Hematopoietic multipotent progenitor cell treated with erythropoietin and hydrocortisone succinate and interleukin-3 and kit ligand, for 17 days (in vitro differentiated cells): ENCODE results near the gene WDFY1.
"Not testable (repeated sequence)": the region's sequence is repeated elsewhere in the genome, so short reads cannot be mapped to it uniquely, and the experiment has no call there.

Source experiments
- DNase-seq: peaks from one replicate; pipeline ENCODE4 v3.0.0-alpha.2; 2015; ENCODE audit warnings: low spot score

WDFY1 gene

GRCh38 chr2:223957092-223957851 is 12.1 kb upstream of the WDFY1 start, which contains the start of gene MRPL44:
MRPL44 (plus strand) TSS chr2:223957463; CDS start chr2:223957473, 10 bp downstream.
- DNase-seq: peak; percentile 95

GRCh38 chr2:223956300-223956699 is 11.2 kb upstream of the WDFY1 start:
- DNase-seq: no peak

DNA sequence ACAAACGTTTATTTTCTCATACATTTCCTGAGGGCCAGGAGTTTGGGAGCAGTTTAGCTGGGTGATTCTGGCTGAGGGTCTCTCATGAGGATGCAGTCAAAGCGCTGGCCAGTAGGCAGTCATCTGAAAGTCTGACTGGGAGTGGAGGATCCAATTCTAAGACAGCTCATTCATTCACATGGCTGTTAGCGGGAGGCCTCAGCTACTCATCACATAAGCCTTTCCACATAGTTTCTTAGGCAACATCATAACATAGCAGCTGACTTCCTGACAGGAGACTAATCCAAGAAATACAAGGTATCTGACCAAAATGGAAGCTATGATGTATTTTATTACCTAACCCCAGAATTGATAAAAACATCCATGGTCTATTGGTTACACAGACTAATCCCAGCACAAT is 9.3 kb upstream of the WDFY1 start:
- no peak for DNase-seq

GRCh38 chr2:223952280-223952968 is 7.3 kb upstream of the WDFY1 start:
- no peak for DNase-seq

- DNase-seq: no peak
Measured at GRCh38 chr2:223950448-223951347, 5.6 kb upstream of the WDFY1 start.

DNA sequence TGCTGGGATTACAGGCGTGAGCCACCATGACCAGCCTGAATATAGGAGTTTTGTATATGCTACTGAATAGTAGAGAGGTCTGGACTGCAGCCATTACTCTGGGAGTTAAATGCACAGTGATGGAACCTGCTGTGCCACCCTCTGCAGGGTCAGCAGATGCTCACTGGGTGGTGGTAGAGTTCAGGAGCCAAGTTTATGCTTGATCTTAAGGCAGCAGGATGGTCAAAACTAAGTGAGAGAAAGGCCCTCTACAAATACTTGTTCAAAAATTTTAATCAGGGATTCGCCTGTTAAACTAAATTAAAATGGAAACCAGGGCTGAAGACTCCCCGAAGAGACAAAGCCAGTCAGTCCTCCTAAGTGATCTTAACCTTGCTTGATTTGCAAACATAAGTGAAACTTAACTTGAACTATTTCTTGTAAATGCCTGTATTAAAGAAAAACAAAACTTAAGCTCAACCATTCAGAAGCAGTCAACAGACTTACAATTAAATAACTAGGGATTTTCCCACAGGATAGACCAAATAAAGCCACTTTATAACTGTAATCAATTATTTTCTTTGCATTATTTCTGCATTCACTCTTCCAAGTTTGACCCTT is 4.2 kb upstream of the WDFY1 start:
- no peak for DNase-seq

DNA sequence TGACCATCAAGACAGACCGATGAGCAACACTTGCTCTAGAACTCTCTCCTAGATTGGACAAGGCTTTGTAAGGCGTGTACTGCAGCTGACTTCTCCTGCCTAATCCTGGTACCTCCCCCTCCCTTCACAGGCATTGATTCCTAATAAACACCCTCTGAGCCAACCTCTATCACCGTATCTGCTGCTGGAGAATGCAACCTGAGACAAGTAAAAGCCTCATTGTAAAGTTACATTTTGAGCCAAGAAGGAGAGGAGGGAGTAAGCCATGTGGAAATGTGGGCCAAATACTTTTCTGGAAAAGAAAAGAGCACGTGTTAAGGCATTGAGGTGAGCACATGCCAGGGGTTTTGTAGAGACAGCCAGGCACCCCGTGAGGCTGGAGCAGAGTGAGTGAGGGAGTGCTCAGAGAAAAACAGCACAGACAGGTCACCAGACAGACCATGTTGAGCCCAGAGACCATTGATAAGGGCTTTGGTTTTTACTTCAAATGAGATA is 2.6 kb upstream of the WDFY1 start:
- DNase-seq: no peak

DNA sequence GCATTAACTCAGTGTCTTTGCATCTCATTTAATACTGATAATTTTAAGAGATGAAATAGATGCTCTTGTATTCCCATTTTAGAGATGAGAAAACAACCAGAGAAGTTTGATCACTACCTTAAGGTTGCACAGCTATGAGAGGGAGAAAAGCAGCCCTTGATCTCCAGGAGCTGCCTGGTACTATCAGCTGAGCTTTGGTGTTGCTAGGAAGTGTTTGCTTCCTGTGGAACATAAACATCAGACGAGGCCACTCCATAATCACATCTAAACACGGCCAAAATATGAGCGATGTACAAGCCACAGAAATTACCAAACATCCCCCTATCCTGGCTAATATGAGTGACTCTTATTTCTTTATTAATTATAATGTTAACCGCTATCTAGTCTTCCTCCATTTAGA is 620 bp upstream of the WDFY1 start:
- no peak for DNase-seq

GRCh38 chr2:223944166-223944702 is 901 bp downstream of the WDFY1 start:
- no peak for DNase-seq

GRCh38 chr2:223943561-223944008 is 1.6 kb downstream of the WDFY1 start:
- DNase-seq: no peak

- no peak for DNase-seq
Measured at GRCh38 chr2:223943135-223943534, 2.0 kb downstream of the WDFY1 start.

GRCh38 chr2:223941579-223942277 is 3.4 kb downstream of the WDFY1 start:
- no peak for DNase-seq

DNA sequence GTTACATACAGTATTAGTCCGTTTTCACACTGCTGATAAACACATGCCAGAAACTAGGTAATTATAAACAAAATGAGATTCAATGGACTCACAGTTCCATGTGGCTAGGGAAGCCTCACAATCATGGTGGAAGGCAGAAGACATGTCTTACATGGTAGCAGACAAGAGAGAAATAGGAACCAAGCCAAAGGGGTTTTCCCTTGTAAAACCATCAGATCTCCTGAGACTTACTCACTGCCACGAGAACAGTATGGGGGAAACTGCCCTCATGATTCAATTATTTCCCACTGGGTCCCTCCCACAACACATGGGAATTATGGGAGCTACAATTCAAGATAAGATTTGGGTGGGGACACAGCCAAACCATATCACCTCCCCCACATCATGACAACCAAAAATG is 5.7 kb downstream of the WDFY1 start:
- not testable (repeated sequence) for DNase-seq

- DNase-seq: no peak
Measured at GRCh38 chr2:223937535-223937934, 7.6 kb downstream of the WDFY1 start.

- DNase-seq: no peak
Measured at GRCh38 chr2:223936862-223937326, 8.2 kb downstream of the WDFY1 start.

- DNase-seq: no peak
Measured at GRCh38 chr2:223935459-223936125, 9.5 kb downstream of the WDFY1 start.

GRCh38 chr2:223934870-223935269 is 10.3 kb downstream of the WDFY1 start:
- no peak for DNase-seq

DNA sequence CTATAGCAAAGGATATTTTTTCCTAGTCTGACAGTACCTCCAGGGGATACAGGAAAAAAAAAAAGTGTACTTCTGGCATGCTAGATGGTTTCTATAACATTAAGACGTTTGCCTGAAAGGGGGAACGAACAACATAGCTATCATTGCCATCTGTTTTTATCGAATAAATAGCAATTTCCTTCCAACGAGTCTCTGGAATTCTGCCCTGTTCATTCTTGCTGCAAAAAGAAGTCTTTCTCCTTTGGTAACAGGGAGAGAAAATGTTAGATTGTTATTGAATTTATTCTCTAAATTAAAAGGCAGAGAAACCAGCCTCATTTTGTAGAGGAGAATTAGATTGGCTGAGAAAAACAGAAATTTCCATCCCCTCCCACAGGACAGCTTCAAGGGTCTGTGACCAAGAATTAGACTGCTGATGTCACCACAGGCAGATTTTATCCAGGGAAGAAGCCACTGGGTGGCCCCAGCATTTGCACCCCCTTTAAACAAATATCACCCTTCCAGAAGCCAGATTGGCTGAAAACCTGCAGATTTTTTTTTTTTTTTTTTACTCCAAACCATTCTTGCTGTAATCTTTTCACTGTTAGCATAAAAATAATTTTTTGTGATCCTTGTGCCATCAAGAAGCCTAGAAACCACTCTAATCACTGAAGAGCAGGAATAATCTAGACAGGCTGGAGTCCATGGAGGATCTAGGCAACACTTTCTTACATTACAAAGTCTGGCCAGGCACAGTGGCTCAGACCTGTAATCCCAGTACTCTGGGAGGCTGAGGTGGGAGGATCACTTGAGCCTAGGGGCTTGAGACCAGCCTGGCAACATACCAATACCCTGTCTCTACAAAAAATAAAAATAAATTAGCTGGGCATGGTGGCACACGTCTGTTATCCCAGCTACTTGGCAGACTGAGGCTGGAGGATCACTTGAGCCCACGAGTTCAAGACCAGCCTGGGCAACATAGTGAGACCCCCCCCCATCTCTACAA is 12.0 kb downstream of the WDFY1 start:
- no peak for DNase-seq
